Measurements from ENCODE around the gene BLTP3B.
A peak's percentile ranks its signal among the peaks of the same experiment; 100 is the strongest.

Gene BLTP3B

GRCh38 chr12:100138803-100139098 lies 3.9 kb downstream of the BLTP3B start:
- no peak overlapping the region for H3K27ac ChIP-seq (ENCODE audit: low read length)
- peaks cover 0 to 9% of the 10 kb centered on the region in 2 donors for H3K36me3 ChIP-seq (ENCODE audit: control insufficient read depth in 1 of 2, insufficient read depth in 2 of 2, low read length in 2 of 2)
- H3K27me3 ChIP-seq (ENCODE audit: low read depth, low read length): no peaks in the 10 kb centered on the region
- no peaks in the 10 kb centered on the region for H3K9me3 ChIP-seq (ENCODE audit: control insufficient read depth in 1 of 2, low read length in 2 of 2)
- H3K4me1 ChIP-seq (ENCODE audit: control insufficient read depth in 1 of 2, insufficient read depth in 2 of 2, low read length in 2 of 2): peaks cover 4 to 21% of the 10 kb centered on the region in 2 donors
- H3K4me3 ChIP-seq (ENCODE audit: low read depth in 1 of 2, low read length in 2 of 2): peak overlapping the region in 1 of 2 donors; percentile 20

DNA sequence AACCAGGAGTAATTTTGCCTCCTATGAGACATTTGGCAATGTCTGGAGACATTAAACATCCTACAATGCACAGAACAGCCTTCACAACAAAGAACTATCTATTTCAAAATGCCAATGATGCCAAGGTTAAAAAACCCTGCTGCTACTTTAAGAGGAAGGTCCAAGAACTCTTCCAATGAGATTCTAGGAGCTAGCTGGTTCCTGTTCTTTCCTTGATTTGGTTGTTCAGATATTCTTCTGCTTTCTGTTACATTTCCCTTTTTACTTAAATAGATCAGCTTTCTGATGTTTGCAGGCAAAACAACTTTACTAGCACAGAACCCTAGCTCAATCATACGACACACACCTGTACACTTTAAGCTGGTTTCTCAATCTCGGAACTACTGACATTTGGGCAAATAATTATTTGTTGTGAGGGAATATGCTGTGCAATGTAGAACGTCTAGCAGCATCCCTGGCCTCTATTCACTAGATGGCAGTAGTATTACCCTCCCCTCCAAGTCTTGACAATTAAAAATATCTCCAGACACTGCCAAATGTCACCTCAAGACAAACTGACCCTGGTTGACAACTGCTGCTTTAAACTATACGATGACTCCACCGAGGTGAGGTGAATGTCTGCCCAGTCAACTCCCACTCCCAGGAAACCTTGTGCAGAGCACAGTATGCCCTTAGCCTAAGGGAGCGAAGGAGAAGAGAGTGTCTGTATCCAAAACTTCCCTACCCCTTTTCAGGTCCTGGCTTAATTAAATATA lies 4.4 kb downstream of the BLTP3B start:
- H3K4me1 ChIP-seq (ENCODE audit: control insufficient read depth in 1 of 2, insufficient read depth in 2 of 2, low read length in 2 of 2): peaks cover 4 to 20% of the 10 kb centered on the region in 2 donors
- H3K27ac ChIP-seq (ENCODE audit: low read length): no peak overlapping the region
- H3K4me3 ChIP-seq (ENCODE audit: low read depth in 1 of 2, low read length in 2 of 2): peak overlapping the region in 1 of 2 donors; percentile 20

GRCh38 chr12:100133200-100133599 lies 9.5 kb downstream of the BLTP3B start:
- H3K36me3 ChIP-seq (ENCODE audit: control insufficient read depth in 1 of 2, insufficient read depth in 2 of 2, low read length in 2 of 2): no peaks in the 10 kb centered on the region
- H3K4me3 ChIP-seq (ENCODE audit: low read depth in 1 of 2, low read length in 2 of 2): no peak overlapping the region
- no peak overlapping the region for H3K27ac ChIP-seq (ENCODE audit: low read length)
- H3K4me1 ChIP-seq (ENCODE audit: control insufficient read depth in 1 of 2, insufficient read depth in 2 of 2, low read length in 2 of 2): peaks cover 5 to 25% of the 10 kb centered on the region in 2 donors
- H3K27me3 ChIP-seq (ENCODE audit: low read depth, low read length): no peaks in the 10 kb centered on the region
- no peaks in the 10 kb centered on the region for H3K9me3 ChIP-seq (ENCODE audit: control insufficient read depth in 1 of 2, low read length in 2 of 2)

More for the DNA sequence above, 4.4 kb downstream of the BLTP3B start:
- no peaks in the 10 kb centered on the region for H3K27me3 ChIP-seq (ENCODE audit: low read depth, low read length)
- H3K9me3 ChIP-seq (ENCODE audit: control insufficient read depth in 1 of 2, low read length in 2 of 2): no peaks in the 10 kb centered on the region
- peaks cover 0 to 9% of the 10 kb centered on the region in 2 donors for H3K36me3 ChIP-seq (ENCODE audit: control insufficient read depth in 1 of 2, insufficient read depth in 2 of 2, low read length in 2 of 2)

DNA sequence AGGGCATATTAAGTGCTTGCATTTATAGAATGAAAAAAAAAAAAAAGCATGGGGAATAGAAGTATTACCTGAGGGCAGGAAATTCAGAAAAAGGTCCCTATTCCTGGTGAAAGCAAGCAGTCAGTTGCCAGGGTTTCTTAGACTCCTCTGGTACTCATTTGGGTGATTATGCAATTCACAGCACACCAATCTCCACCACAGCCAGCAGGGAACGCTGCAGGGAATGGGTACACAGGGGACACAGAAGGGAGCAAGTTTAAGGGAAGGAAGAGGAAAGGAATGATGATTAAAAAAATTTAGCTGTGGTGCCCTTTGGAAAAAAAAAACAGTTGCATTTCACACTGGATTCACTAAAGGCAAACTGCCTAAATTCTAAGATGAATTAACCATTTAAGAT lies 14.2 kb downstream of the BLTP3B start:
- H3K27ac ChIP-seq (ENCODE audit: low read length): no peak overlapping the region
- H3K9me3 ChIP-seq (ENCODE audit: control insufficient read depth in 1 of 2, low read length in 2 of 2): no peaks in the 10 kb centered on the region
- H3K4me3 ChIP-seq (ENCODE audit: low read depth in 1 of 2, low read length in 2 of 2): no peak overlapping the region
- H3K36me3 ChIP-seq (ENCODE audit: control insufficient read depth in 1 of 2, insufficient read depth in 2 of 2, low read length in 2 of 2): no peaks in the 10 kb centered on the region
- H3K27me3 ChIP-seq (ENCODE audit: low read depth, low read length): no peaks in the 10 kb centered on the region
- peaks cover 7 to 31% of the 10 kb centered on the region in 2 donors for H3K4me1 ChIP-seq (ENCODE audit: control insufficient read depth in 1 of 2, insufficient read depth in 2 of 2, low read length in 2 of 2)

DNA sequence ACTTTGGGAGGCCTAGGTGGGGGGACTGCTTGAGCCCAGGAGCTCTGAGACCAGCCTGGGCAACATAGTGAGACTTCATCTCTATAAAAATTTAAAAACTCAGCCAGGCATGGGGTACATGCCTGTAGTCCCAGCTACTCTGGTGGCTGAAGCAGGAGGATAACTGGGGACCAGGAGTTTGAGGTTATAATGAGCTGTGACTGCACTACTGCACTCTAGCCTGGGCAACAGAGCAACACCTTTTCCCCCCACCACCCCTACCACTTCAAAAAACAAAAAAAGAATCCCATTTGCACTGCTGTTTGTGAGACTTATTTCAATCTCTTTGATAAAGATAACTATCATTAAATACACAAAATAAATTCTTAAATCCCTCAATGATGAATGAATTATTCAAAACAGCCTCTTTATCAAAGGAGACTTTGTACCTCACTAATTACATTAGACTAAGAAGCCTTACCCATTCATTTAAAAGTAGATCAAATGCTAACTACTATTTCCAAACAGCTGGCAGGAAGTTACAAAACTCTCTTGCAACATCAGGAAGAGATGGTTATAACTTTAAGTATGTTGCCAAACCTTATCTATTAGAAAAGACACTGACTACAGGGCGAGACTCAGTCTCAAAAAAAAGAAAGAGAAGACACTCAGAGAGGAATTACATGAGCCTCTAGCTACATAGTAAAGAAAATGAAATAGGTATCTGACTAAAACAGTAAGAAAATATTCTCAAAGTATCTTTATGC lies 14.7 kb downstream of the BLTP3B start:
- Histone ChIP-seq H3K27me3 (ENCODE audit: low read depth, low read length) (no peaks in the 10 kb centered on the region), H3K4me3 (ENCODE audit: low read depth in 1 of 2, low read length in 2 of 2) (no peak overlapping the region), H3K36me3 (ENCODE audit: control insufficient read depth in 1 of 2, insufficient read depth in 2 of 2, low read length in 2 of 2) (no peaks in the 10 kb centered on the region), H3K4me1 (ENCODE audit: control insufficient read depth in 1 of 2, insufficient read depth in 2 of 2, low read length in 2 of 2) (peaks cover 7 to 31% of the 10 kb centered on the region in 2 donors), H3K27ac (ENCODE audit: low read length) (no peak overlapping the region), H3K9me3 (ENCODE audit: control insufficient read depth in 1 of 2, low read length in 2 of 2) (no peaks in the 10 kb centered on the region)

DNA sequence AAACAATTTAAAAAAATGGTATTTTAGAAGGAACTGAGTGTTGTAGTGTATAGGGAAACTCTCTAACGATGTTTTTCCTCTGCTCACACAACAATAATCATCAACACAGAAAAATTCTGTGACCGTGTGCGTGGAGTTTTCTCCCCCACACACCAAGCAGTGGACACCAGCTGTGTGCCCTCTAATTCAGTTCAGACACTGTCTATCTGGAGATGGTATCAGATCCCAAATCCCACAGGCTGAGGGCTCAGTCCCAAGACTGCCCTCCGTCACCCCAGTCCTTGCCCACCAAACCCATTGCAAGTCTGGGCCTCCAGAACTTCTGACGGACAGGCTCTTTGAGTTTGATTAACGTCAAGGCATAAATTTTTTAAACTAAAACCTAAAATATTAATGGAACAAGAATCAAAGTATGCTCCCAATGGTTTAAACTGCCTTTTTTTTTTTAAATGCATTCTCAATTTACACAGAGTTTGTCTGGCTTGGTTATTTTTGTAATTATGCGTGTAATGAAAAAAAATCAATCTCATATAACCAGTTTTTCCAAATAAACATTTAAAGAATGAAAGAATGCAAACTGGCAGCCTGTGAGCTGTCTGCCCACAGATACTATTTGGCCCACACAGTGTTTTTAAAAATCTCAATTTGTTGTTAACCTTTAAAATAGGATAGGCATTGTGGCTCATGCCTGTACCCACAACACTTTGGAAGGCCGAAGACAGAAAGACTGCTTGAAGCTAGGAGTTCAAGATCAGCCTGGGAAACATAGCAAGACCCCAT lies 19.2 kb downstream of the BLTP3B start:
- H3K4me1 ChIP-seq (ENCODE audit: control insufficient read depth in 1 of 2, insufficient read depth in 2 of 2, low read length in 2 of 2): peaks cover 5 to 18% of the 10 kb centered on the region in 2 donors
- peaks cover 0 to 3% of the 10 kb centered on the region in 2 donors for H3K9me3 ChIP-seq (ENCODE audit: control insufficient read depth in 1 of 2, low read length in 2 of 2)
- H3K27me3 ChIP-seq (ENCODE audit: low read depth, low read length): no peaks in the 10 kb centered on the region
- H3K27ac ChIP-seq (ENCODE audit: low read length): no peak overlapping the region
- H3K4me3 ChIP-seq (ENCODE audit: low read depth in 1 of 2, low read length in 2 of 2): no peak overlapping the region
- no peaks in the 10 kb centered on the region for H3K36me3 ChIP-seq (ENCODE audit: control insufficient read depth in 1 of 2, insufficient read depth in 2 of 2, low read length in 2 of 2)

- Histone ChIP-seq H3K4me3 (ENCODE audit: low read depth in 1 of 2, low read length in 2 of 2) (no peak overlapping the region), H3K4me1 (ENCODE audit: control insufficient read depth in 1 of 2, insufficient read depth in 2 of 2, low read length in 2 of 2) (no peaks in the 10 kb centered on the region), H3K9me3 (ENCODE audit: control insufficient read depth in 1 of 2, low read length in 2 of 2) (peaks cover 0 to 3% of the 10 kb centered on the region in 2 donors), H3K27ac (ENCODE audit: low read length) (no peak overlapping the region), H3K27me3 (ENCODE audit: low read depth, low read length) (no peaks in the 10 kb centered on the region), H3K36me3 (ENCODE audit: control insufficient read depth in 1 of 2, insufficient read depth in 2 of 2, low read length in 2 of 2) (no peaks in the 10 kb centered on the region)
Measured at GRCh38 chr12:100120355-100120754, 22.3 kb downstream of the BLTP3B start.

DNA sequence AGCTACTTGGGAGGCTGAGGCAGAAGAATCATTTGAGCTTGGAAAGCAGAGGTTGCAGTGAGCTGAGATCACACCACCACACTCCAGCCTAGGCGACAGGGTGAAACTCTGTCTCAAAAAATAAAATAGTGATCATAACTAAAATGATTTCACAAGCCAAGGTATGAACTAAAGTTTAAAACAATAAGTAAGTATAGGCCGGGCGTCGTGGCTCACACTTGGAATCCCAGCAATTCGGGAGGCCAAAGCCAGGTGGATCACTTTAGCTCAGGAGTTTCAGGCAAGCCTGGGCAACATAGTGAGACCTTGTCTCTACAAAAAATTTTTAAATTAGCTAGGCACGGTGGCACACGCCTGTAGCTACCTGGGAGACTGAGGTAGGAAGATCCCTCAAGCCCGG lies 27.4 kb downstream of the BLTP3B start:
- Histone ChIP-seq H3K36me3 (ENCODE audit: control insufficient read depth in 1 of 2, insufficient read depth in 2 of 2, low read length in 2 of 2) (no peaks in the 10 kb centered on the region), H3K4me3 (ENCODE audit: low read depth in 1 of 2, low read length in 2 of 2) (no peak overlapping the region), H3K27me3 (ENCODE audit: low read depth, low read length) (no peaks in the 10 kb centered on the region), H3K27ac (ENCODE audit: low read length) (no peak overlapping the region), H3K4me1 (ENCODE audit: control insufficient read depth in 1 of 2, insufficient read depth in 2 of 2, low read length in 2 of 2) (no peaks in the 10 kb centered on the region), H3K9me3 (ENCODE audit: control insufficient read depth in 1 of 2, low read length in 2 of 2) (peaks cover 0 to under 1% of the 10 kb centered on the region in 2 donors)

- Histone ChIP-seq H3K4me3 (ENCODE audit: low read depth in 1 of 2, low read length in 2 of 2) (no peak overlapping the region), H3K27me3 (ENCODE audit: low read depth, low read length) (no peaks in the 10 kb centered on the region), H3K36me3 (ENCODE audit: control insufficient read depth in 1 of 2, insufficient read depth in 2 of 2, low read length in 2 of 2) (no peaks in the 10 kb centered on the region), H3K27ac (ENCODE audit: low read length) (no peak overlapping the region), H3K9me3 (ENCODE audit: control insufficient read depth in 1 of 2, low read length in 2 of 2) (no peaks in the 10 kb centered on the region), H3K4me1 (ENCODE audit: control insufficient read depth in 1 of 2, insufficient read depth in 2 of 2, low read length in 2 of 2) (no peaks in the 10 kb centered on the region)
Measured at GRCh38 chr12:100114574-100114973, 28.1 kb downstream of the BLTP3B start.

DNA sequence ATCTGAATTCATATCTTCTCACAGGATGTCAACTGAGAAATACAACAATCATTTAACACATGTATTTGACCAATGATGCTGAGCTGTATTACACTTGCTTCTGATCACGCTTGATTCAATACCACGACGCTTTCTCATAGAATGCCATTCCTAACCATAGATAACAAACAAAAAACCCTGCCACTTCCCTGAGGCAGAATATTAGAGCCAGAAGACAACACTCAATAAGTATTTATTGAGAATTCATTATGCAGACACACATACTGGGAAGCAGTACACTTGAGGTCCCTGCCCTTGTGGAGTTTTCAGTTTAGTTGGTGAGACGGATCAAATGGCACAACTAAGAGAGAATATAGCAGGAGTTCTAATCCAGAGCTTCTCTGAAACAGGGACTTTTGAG lies 32.4 kb downstream of the BLTP3B start:
- no peaks in the 10 kb centered on the region for H3K27me3 ChIP-seq (ENCODE audit: low read depth, low read length)
- no peak overlapping the region for H3K4me3 ChIP-seq (ENCODE audit: low read depth in 1 of 2, low read length in 2 of 2)
- no peaks in the 10 kb centered on the region for H3K36me3 ChIP-seq (ENCODE audit: control insufficient read depth in 1 of 2, insufficient read depth in 2 of 2, low read length in 2 of 2)
- no peaks in the 10 kb centered on the region for H3K4me1 ChIP-seq (ENCODE audit: control insufficient read depth in 1 of 2, insufficient read depth in 2 of 2, low read length in 2 of 2)
- H3K27ac ChIP-seq (ENCODE audit: low read length): no peak overlapping the region
- no peaks in the 10 kb centered on the region for H3K9me3 ChIP-seq (ENCODE audit: control insufficient read depth in 1 of 2, low read length in 2 of 2)

DNA sequence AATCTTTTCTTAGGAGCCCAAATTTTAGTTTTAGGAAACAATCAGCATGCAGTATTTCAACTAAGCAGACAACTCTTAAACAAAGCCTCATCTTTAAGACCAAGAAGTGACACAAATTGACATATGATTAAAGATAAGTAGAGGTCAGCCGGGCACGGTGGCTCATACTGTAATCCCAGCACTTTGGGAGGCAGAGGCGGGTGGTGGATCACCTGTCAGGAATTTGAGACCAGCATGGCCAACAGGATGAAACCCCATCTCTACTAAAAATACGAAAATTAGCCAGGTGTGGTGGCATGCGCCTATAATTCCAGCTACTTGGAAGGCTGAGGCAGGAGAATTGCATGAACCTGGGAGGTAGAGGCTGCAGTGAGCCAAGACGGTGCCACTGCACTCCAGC lies 35.8 kb downstream of the BLTP3B start:
- Histone ChIP-seq H3K9me3 (ENCODE audit: control insufficient read depth in 1 of 2, low read length in 2 of 2) (no peaks in the 10 kb centered on the region), H3K4me3 (ENCODE audit: low read depth in 1 of 2, low read length in 2 of 2) (no peak overlapping the region), H3K27ac (ENCODE audit: low read length) (no peak overlapping the region), H3K36me3 (ENCODE audit: control insufficient read depth in 1 of 2, insufficient read depth in 2 of 2, low read length in 2 of 2) (peaks cover 0 to 6% of the 10 kb centered on the region in 2 donors), H3K27me3 (ENCODE audit: low read depth, low read length) (no peaks in the 10 kb centered on the region), H3K4me1 (ENCODE audit: control insufficient read depth in 1 of 2, insufficient read depth in 2 of 2, low read length in 2 of 2) (no peaks in the 10 kb centered on the region)

All from muscle layer of duodenum (tissue), 2 donors.